SJSA1 (cell line): ENCODE data around the gene IGSF5. TPM values are rescaled to one million over a fixed set of nuclear protein-coding genes. Genes with fewer than 3 reads are reported as not detected.
"Not testable (repeated sequence)": the region's sequence is repeated elsewhere in the genome, so short reads cannot be mapped to it uniquely, and the experiment has no call there.

ENCODE experiments used
- DNase-seq, 2 experiments: peaks; one replicate each; pipeline ENCODE4 v3.0.0-alpha.2; 2015 to 2020; ENCODE audit warnings: low spot score in 2 of 2, low read depth in 1 of 2
- H3K27ac ChIP-seq: fragments of 250-450 bp; sonication (Bioruptor Pico); 2 replicates; pipeline ENCODE4 v1.5.1; 2020; ENCODE audit warnings: mild to moderate bottlenecking, moderate library complexity
- H3K27me3 ChIP-seq: fragments of 250-450 bp; sonication (Bioruptor Pico); replicated peaks from 2 replicates; pipeline ENCODE4 v1.5.1; 2020; ENCODE audit warnings: mild to moderate bottlenecking, moderate library complexity
- H3K36me3 ChIP-seq: fragments of 250-450 bp; sonication (Bioruptor Pico); 2 replicates; pipeline ENCODE4 v1.5.1; 2020; ENCODE audit warnings: mild to moderate bottlenecking
- H3K4me1 ChIP-seq: fragments of 250-450 bp; sonication (Bioruptor Pico); replicated peaks from 2 replicates; pipeline ENCODE4 v1.6.1; 2021; ENCODE audit warnings: mild to moderate bottlenecking
- H3K4me3 ChIP-seq: fragments of 250-450 bp; sonication (Bioruptor Pico); 2 replicates; pipeline ENCODE4 v1.5.1; 2020; ENCODE audit warnings: mild to moderate bottlenecking
- H3K9me3 ChIP-seq: fragments of 250-450 bp; sonication (Bioruptor Pico); replicated peaks from 2 replicates; pipeline ENCODE4 v1.5.1; 2020; ENCODE audit warnings: mild to moderate bottlenecking
- total RNA-seq: library from RNA; depleted of rRNA; stranded (reverse); fragments of >200 nt; shearing (Covaris generic); gene quantifications from 2 replicates; pipeline ENCODE4 v1.2.3, GENCODE V29; 2014

Gene IGSF5
- total RNA-seq, 1 experiment from 2014 or later: not detected

- no peak for DNase-seq
- no peaks in the 10 kb centered on the region for H3K4me1 ChIP-seq
- no peak overlapping the region for H3K27ac ChIP-seq
- H3K9me3 ChIP-seq: no peaks in the 10 kb centered on the region
- no peak overlapping the region for H3K4me3 ChIP-seq
- H3K36me3 ChIP-seq: no peaks in the 10 kb centered on the region
- no peaks in the 10 kb centered on the region for H3K27me3 ChIP-seq
Observed at GRCh38 chr21:39721885-39722284, 23.1 kb upstream of the IGSF5 start.

- Histone ChIP-seq H3K27me3 (no peaks in the 10 kb centered on the region), H3K4me3 (no peak overlapping the region), H3K27ac (no peak overlapping the region), H3K9me3 (no peaks in the 10 kb centered on the region), H3K4me1 (no peaks in the 10 kb centered on the region), H3K36me3 (no peaks in the 10 kb centered on the region)
- DNase-seq: no peak
Observed at GRCh38 chr21:39724944-39725343, 20.0 kb upstream of the IGSF5 start.

GRCh38 chr21:39726133-39726532, 18.9 kb upstream of the IGSF5 start:
- Histone ChIP-seq H3K27me3 (no peaks in the 10 kb centered on the region), H3K36me3 (no peaks in the 10 kb centered on the region), H3K27ac (no peak overlapping the region), H3K4me1 (no peaks in the 10 kb centered on the region), H3K4me3 (no peak overlapping the region), H3K9me3 (no peaks in the 10 kb centered on the region)
- no peak for DNase-seq

GRCh38 chr21:39727401-39728120, 17.4 kb upstream of the IGSF5 start:
- no peak for DNase-seq
- H3K27me3 ChIP-seq: no peaks in the 10 kb centered on the region
- no peak overlapping the region for H3K4me3 ChIP-seq
- H3K9me3 ChIP-seq: no peaks in the 10 kb centered on the region
- no peaks in the 10 kb centered on the region for H3K36me3 ChIP-seq
- no peaks in the 10 kb centered on the region for H3K4me1 ChIP-seq
- no peak overlapping the region for H3K27ac ChIP-seq

GRCh38 chr21:39728341-39728740, 16.6 kb upstream of the IGSF5 start:
- no peak for DNase-seq

GRCh38 chr21:39730418-39731157, 14.4 kb upstream of the IGSF5 start:
- no peak for DNase-seq
- Histone ChIP-seq H3K36me3 (no peaks in the 10 kb centered on the region), H3K9me3 (no peaks in the 10 kb centered on the region), H3K4me1 (no peaks in the 10 kb centered on the region), H3K27ac (no peak overlapping the region), H3K4me3 (no peak overlapping the region), H3K27me3 (no peaks in the 10 kb centered on the region)

More at GRCh38 chr21:39728341-39728740, 16.6 kb upstream of the IGSF5 start:
- Histone ChIP-seq H3K36me3 (no peaks in the 10 kb centered on the region), H3K27me3 (no peaks in the 10 kb centered on the region), H3K4me1 (no peaks in the 10 kb centered on the region), H3K9me3 (no peaks in the 10 kb centered on the region), H3K27ac (no peak overlapping the region), H3K4me3 (no peak overlapping the region)

- no peaks in the 10 kb centered on the region for H3K9me3 ChIP-seq
Observed at GRCh38 chr21:39736716-39737115, 8.3 kb upstream of the IGSF5 start.

GRCh38 chr21:39737376-39738000, 7.5 kb upstream of the IGSF5 start:
- H3K4me3 ChIP-seq: no peak overlapping the region
- no peaks in the 10 kb centered on the region for H3K9me3 ChIP-seq
- no peak for DNase-seq
- H3K27me3 ChIP-seq: no peaks in the 10 kb centered on the region
- no peaks in the 10 kb centered on the region for H3K4me1 ChIP-seq
- no peak overlapping the region for H3K27ac ChIP-seq
- H3K36me3 ChIP-seq: no peaks in the 10 kb centered on the region

More at GRCh38 chr21:39736716-39737115, 8.3 kb upstream of the IGSF5 start:
- DNase-seq: no peak
- Histone ChIP-seq H3K27ac (no peak overlapping the region), H3K36me3 (no peaks in the 10 kb centered on the region), H3K4me3 (no peak overlapping the region), H3K4me1 (no peaks in the 10 kb centered on the region), H3K27me3 (no peaks in the 10 kb centered on the region)

- DNase-seq: no peak
- Histone ChIP-seq H3K4me3 (no peak overlapping the region), H3K4me1 (no peaks in the 10 kb centered on the region), H3K36me3 (no peaks in the 10 kb centered on the region), H3K27me3 (no peaks in the 10 kb centered on the region), H3K9me3 (no peaks in the 10 kb centered on the region), H3K27ac (no peak overlapping the region)
Observed at GRCh38 chr21:39738566-39738965, 6.4 kb upstream of the IGSF5 start.

- H3K27ac ChIP-seq, H3K9me3 ChIP-seq, H3K4me1 ChIP-seq, H3K36me3 ChIP-seq, H3K27me3 ChIP-seq, DNase-seq, H3K4me3 ChIP-seq: not testable (repeated sequence)
Observed at GRCh38 chr21:39739531-39739930, 5.5 kb upstream of the IGSF5 start.

- H3K27ac ChIP-seq, DNase-seq, H3K9me3 ChIP-seq, H3K27me3 ChIP-seq, H3K36me3 ChIP-seq, H3K4me1 ChIP-seq, H3K4me3 ChIP-seq: not testable (repeated sequence)
Observed at GRCh38 chr21:39742561-39742960, 2.4 kb upstream of the IGSF5 start.

GRCh38 chr21:39745332-39745731, 349 bp downstream of the IGSF5 start:
- H3K9me3 ChIP-seq, H3K27ac ChIP-seq, H3K36me3 ChIP-seq, H3K4me3 ChIP-seq, DNase-seq, H3K27me3 ChIP-seq, H3K4me1 ChIP-seq: not testable (repeated sequence)

- no peaks in the 10 kb centered on the region for H3K4me1 ChIP-seq
Observed at GRCh38 chr21:39750670-39751069, 5.7 kb downstream of the IGSF5 start.

GRCh38 chr21:39754811-39755210, 9.8 kb downstream of the IGSF5 start:
- Histone ChIP-seq H3K9me3 (no peaks in the 10 kb centered on the region), H3K36me3 (no peaks in the 10 kb centered on the region), H3K27me3 (0 out of 2 replicates have a peak, but pooled peaks cover 3% of the 10 kb centered on the region), H3K4me1 (no peaks in the 10 kb centered on the region), H3K4me3 (no peak overlapping the region), H3K27ac (no peak overlapping the region)
- no peak for DNase-seq

More at GRCh38 chr21:39750670-39751069, 5.7 kb downstream of the IGSF5 start:
- H3K4me3 ChIP-seq: no peak overlapping the region
- no peaks in the 10 kb centered on the region for H3K9me3 ChIP-seq
- no peak for DNase-seq
- H3K27ac ChIP-seq: no peak overlapping the region
- H3K27me3 ChIP-seq: 0 out of 2 replicates have a peak, but pooled peaks cover 5% of the 10 kb centered on the region
- H3K36me3 ChIP-seq: no peaks in the 10 kb centered on the region
